A549 (cell line): ENCODE measurements around the gene PRKN.

Experiments used
- MYC ChIP-seq: IDR thresholded peaks from 2 replicates; pipeline ENCODE4 v1.6.1; 2012; ENCODE audit warnings: mild to moderate bottlenecking, inconsistent platforms, low read length, improper control_type of control experiment, borderline replicate concordance
- TF ChIP-seq, protein P1 (sequence below): fragments of >200 bp; sonication (Bioruptor Twin); formaldehyde crosslinking; IDR thresholded peaks from 3 replicates; pipeline ENCODE4 v1.5.1; 2016

DNA sequence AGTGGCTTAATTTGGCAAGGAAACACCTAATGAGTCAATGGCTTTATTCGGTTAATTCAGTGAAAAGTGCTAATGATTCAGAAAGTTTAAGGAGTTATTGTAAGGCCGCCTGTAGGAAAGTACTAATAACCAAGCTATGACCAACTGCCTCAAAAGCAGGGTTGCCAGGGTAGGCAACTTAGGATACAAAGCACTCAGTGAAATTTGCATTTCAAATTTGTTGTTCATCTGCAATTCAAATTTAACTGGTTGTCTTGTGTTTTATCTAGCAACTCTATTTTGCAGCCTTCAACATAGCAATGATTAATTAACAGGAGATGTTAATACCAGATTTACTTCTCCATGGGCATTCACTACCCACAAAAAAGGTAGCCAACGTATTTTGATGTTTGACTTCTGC is 412.3 kb downstream of the PRKN start:
- no peak for TF ChIP-seq MYC
- TF ChIP-seq, protein P1, sequence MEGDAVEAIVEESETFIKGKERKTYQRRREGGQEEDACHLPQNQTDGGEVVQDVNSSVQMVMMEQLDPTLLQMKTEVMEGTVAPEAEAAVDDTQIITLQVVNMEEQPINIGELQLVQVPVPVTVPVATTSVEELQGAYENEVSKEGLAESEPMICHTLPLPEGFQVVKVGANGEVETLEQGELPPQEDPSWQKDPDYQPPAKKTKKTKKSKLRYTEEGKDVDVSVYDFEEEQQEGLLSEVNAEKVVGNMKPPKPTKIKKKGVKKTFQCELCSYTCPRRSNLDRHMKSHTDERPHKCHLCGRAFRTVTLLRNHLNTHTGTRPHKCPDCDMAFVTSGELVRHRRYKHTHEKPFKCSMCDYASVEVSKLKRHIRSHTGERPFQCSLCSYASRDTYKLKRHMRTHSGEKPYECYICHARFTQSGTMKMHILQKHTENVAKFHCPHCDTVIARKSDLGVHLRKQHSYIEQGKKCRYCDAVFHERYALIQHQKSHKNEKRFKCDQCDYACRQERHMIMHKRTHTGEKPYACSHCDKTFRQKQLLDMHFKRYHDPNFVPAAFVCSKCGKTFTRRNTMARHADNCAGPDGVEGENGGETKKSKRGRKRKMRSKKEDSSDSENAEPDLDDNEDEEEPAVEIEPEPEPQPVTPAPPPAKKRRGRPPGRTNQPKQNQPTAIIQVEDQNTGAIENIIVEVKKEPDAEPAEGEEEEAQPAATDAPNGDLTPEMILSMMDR = no peak
